Spinal cord (tissue), 10 donors: ENCODE results near the gene CDS2. TPM values are rescaled to one million over a fixed set of nuclear protein-coding genes. Genes with fewer than 3 reads are reported as not detected.

Experiments
- DNase-seq, 6 donors: peaks; one replicate each; pipeline versions ENCODE4 v3.0.0 to v3.0.0-alpha.2; 2013 to 2015; ENCODE audit warnings: low spot score in 6 of 6, low read depth in 4 of 6
- H3K27ac ChIP-seq: one replicate; pipeline ENCODE4 v1.5.1; 2013; ENCODE audit warnings: low read depth, low read length, control low read depth
- H3K27me3 ChIP-seq: one replicate; pipeline ENCODE4 v1.6.1; 2013; ENCODE audit warnings: low read length; ENCODE audit not compliant: control insufficient read depth, insufficient read depth
- H3K36me3 ChIP-seq: one replicate; pipeline ENCODE4 v1.6.1; 2013; ENCODE audit warnings: low read length; ENCODE audit not compliant: control insufficient read depth, insufficient read depth
- H3K4me1 ChIP-seq: one replicate; pipeline ENCODE4 v1.6.1; 2013; ENCODE audit warnings: low read length; ENCODE audit not compliant: control insufficient read depth, insufficient read depth
- H3K4me3 ChIP-seq: one replicate; pipeline ENCODE4 v1.5.1; 2013; ENCODE audit warnings: low read depth, low read length, control low read depth
- H3K9me3 ChIP-seq: one replicate; pipeline ENCODE4 v1.6.1; 2013; ENCODE audit warnings: low read length; ENCODE audit not compliant: control insufficient read depth, insufficient read depth
- WGBS: methylation state at CpG from one replicate; pipeline ENCODE4 v1.1.5; 2013; ENCODE audit warnings: missing lambda C conversion rate; ENCODE audit not compliant: insufficient coverage; 5-methylcytosine and 5-hydroxymethylcytosine counted together
- long read RNA-seq, 4 donors: transcript quantifications; one replicate each; lab custom pipeline, GENCODE V29; 2026
- polyA plus RNA-seq, 2 donors: library from polyadenylated mRNA; unstranded; fragments of 120-200 nt; gene quantifications; one replicate each; pipeline ENCODE4 v1.2.1, GENCODE V29; 2013; ENCODE audit not compliant: insufficient read length in 2 of 2
- total RNA-seq, 2 donors: library from RNA; depleted of rRNA in 1 of 2; stranded (reverse); fragments of 120-200 nt in 1 of 2; fragments of >200 nt in 1 of 2; gene quantifications; one replicate each; pipeline versions ENCODE4 v1.2.3 to v1.2.4, GENCODE V29; 2013 to 2014
- donor health status: healthy.

CDS2 gene
- total RNA-seq (100 to 1,000 TPM in 1 of 2 donors, 10 to 100 TPM in 1; 38.9 to 103 TPM), polyA plus RNA-seq (10 to 100 TPM; 40.5 to 51.5 TPM)
- long read RNA-seq, donor 1, full-length matches to known transcripts, result 20 of 20 reads
- long read RNA-seq, donor 1, partial matches to known transcripts, result 0 of 20 reads
- long read RNA-seq, donor 1, other reads (novel, unspliced or antisense), result 0 of 20 reads
- long read RNA-seq, donor 2, full-length matches to known transcripts, result 11 of 11 reads
- long read RNA-seq, donor 2, partial matches to known transcripts, result 0 of 11 reads
- long read RNA-seq, donor 2, other reads (novel, unspliced or antisense), result 0 of 11 reads
- long read RNA-seq, donor 3, full-length matches to known transcripts, result 8 of 8 reads
- long read RNA-seq, donor 3, partial matches to known transcripts, result 0 of 8 reads
- long read RNA-seq, donor 3, other reads (novel, unspliced or antisense), result 0 of 8 reads
- long read RNA-seq, donor 4, full-length matches to known transcripts, result 6 of 6 reads
- long read RNA-seq, donor 4, partial matches to known transcripts, result 0 of 6 reads
- long read RNA-seq, donor 4, other reads (novel, unspliced or antisense), result 0 of 6 reads

DNA sequence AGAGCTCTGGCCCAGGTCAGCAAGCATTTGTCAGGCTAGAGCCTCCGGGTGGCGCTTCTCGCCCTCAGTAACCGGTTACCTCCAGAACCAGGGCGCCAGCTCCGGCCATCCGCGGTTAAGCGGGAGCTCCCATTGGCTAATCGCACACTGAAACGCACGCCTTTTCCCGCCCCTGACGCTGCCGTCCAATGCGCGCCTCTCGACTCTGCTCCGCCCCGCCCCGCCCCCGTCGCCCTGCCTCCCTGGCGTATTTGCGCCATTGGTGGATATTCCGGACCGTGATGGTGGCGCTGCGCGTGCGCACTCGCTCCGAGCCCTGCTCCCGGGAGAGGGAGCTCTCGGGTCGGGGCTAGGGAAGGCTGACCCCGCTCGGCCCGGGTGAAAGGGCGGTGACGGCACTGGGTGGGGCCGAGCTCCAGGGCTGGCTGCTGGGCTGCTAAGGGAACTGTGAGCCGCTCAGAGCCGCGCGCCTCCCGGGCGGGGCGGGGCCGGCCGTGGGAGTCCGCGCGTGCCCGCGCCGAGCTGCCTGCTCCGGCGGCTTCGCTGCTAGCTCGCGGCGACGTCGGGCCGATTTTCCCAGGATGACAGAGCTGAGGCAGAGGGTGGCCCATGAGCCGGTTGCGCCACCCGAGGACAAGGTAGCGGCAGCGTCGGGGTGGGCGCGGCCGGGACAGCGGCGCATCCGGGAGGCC lies at the start of gene CDS2:
CDS2 (plus strand) TSS at position 497 of the 692 bp plus-strand sequence; CDS start at position 582, 85 bp downstream.
- Histone ChIP-seq H3K9me3 (no peaks in the 10 kb centered on the region), H3K4me3 (peak within 1 kb of the TSS; percentile 66), H3K4me1 (peaks cover 21% of the 10 kb centered on the region), H3K27me3 (no peaks in the 10 kb centered on the region), H3K27ac (peak within 1 kb of the TSS; percentile 88), H3K36me3 (peaks cover 9% of the 10 kb centered on the region)
- DNase-seq, result peak; percentile 89 to 100 (median 99)
- WGBS, result under 1% methylated on average over 78 of the region's 78 CpGs

DNA sequence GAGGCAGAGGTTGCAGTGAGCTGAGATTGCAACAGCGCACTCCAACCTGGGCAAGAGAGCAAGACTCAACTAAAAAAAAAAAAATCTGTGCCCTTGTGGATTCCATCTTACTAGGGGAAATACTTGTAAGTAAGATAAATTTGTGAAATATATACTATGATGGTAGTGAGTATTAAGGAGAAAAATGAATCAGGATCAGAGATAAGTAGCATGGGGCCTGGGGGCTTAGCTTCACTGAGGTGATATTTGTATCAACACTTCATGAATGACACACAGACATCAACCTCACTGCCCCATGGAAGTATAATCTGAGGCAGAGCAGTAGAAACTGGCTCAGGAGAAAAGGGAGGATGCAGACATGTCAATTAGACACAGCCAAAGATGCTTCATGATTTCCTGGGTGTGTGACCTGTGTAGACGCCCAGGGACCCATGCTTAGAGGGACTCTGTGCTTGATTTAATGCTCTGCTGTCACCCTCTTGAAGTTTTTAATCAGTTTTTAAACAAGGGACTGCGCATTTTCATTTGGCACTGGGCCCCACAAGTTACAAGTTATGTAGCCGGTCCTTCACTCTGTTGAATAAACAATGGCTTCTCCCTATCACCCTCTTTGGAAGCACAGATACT lies 48.9 kb upstream of the CDS2 start:
- Histone ChIP-seq H3K27me3 (no peaks in the 10 kb centered on the region), H3K27ac (no peak overlapping the region), H3K4me3 (no peak overlapping the region), H3K36me3 (no peaks in the 10 kb centered on the region), H3K4me1 (peaks cover 9% of the 10 kb centered on the region), H3K9me3 (no peaks in the 10 kb centered on the region)
- no peak for DNase-seq
- 84% methylated on average over 3 of the region's 4 CpGs for WGBS

DNA sequence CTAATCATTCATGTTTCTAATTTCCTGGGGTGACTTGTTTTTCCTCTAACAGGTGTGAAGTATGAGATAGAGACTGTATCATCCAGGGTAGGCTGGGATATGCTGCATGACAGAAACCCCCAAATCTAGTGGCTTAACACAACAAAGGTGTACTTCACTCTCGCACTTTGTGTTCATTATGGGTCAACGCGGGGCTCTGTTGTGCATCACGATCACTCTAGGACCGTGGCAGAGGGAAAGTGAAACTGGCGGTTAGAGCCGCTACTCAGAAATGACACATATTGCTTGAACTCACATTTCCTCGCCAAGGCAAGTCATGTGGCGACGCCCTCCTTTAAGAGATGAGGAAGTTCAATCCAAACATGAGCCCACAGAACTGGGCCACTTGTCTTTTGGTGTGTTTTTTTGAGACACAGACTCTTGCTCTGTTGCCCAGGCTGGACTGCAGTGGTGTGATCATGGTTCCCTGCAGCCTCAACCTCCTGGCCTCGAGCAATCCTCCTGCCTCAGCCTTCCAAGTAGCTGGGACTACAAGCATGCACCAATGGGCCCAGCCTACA lies 48.3 kb upstream of the CDS2 start:
- WGBS, result 81% methylated on average over 8 of the region's 11 CpGs
- H3K4me3 ChIP-seq, result no peak overlapping the region
- H3K27ac ChIP-seq, result peak overlapping the region; percentile 10
- DNase-seq, result no peak
- H3K27me3 ChIP-seq, result no peaks in the 10 kb centered on the region
- H3K36me3 ChIP-seq, result no peaks in the 10 kb centered on the region
- H3K4me1 ChIP-seq, result peaks cover 5% of the 10 kb centered on the region
- no peaks in the 10 kb centered on the region for H3K9me3 ChIP-seq

DNA sequence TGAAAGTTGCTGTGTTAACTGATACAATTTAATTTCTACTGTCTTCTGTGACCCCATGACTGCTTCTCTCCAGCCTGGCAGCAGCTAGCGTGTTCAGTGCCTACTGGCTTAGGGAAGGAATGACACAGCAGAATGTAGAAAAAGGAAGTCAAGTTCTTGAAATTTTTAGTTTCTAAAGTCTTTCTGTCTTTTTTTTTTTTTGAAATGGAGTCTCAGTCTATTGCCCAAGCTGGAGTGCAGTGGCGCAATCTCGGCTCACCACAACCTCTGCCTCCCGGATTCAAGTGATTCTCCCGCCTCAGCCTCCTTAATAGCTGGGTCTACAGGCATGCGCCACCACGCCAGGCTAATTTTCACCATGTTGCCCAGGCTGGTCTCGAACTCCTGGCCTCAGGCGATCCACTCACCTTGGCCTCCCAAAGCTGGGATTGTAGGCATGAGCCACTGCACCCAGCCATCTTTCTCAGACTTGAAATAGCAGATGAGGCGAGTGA lies 46.4 kb upstream of the CDS2 start:
- Histone ChIP-seq H3K4me1 (peaks cover 5% of the 10 kb centered on the region), H3K4me3 (no peak overlapping the region), H3K9me3 (no peaks in the 10 kb centered on the region), H3K27me3 (no peaks in the 10 kb centered on the region), H3K27ac (no peak overlapping the region), H3K36me3 (no peaks in the 10 kb centered on the region)
- WGBS, result 92% methylated on average over 9 of the region's 10 CpGs
- no peak for DNase-seq

DNA sequence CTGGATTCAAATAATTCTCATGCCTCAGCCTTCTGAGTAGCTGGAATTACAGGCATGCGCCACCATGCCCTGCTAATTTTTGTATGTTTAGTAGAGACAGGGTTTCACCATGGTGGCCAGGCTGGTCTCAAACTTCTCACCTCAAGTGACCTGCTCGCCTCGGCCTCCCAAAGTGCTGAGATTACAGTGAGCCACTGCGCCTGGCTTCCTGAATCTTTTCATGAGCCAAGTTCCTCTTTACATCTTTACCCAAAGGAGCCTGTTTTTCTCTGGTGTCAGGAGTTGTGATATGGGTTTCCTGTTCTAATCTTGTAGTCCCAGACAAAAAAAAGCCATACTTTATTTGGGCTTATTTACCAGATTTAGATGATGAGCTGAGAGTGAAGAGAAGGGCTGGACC lies 41.4 kb upstream of the CDS2 start:
- Histone ChIP-seq H3K36me3 (peaks cover 2% of the 10 kb centered on the region), H3K27me3 (no peaks in the 10 kb centered on the region), H3K4me3 (no peak overlapping the region), H3K9me3 (no peaks in the 10 kb centered on the region), H3K4me1 (peaks cover 7% of the 10 kb centered on the region), H3K27ac (no peak overlapping the region)
- DNase-seq, result no peak
- 70% methylated on average over 2 of the region's 4 CpGs for WGBS

DNA sequence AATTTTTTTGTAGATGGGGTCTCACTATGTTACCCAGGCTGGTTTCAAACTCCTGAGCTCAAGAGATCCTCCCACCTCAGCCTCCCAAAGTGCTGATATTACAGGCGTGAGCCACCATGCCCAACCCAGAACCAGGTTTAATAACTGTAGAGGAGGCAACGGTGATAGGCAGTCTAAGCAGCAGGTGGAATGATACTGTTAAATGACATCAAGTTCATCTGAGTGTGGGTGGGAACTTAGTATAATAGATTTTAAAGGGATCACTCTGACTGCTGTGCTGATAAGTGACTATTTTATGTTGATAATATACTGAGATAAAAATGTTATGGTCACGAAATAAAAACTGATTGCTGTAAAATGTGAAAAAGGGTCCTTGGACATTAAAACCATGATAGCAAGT lies 38.1 kb upstream of the CDS2 start:
- H3K4me1 ChIP-seq, result peaks cover 2% of the 10 kb centered on the region
- H3K4me3 ChIP-seq, result no peak overlapping the region
- 100% methylated on average over 2 of the region's 3 CpGs for WGBS
- H3K27me3 ChIP-seq, result no peaks in the 10 kb centered on the region
- H3K27ac ChIP-seq, result no peak overlapping the region
- H3K36me3 ChIP-seq, result peaks cover 8% of the 10 kb centered on the region
- DNase-seq, result no peak
- no peaks in the 10 kb centered on the region for H3K9me3 ChIP-seq

DNA sequence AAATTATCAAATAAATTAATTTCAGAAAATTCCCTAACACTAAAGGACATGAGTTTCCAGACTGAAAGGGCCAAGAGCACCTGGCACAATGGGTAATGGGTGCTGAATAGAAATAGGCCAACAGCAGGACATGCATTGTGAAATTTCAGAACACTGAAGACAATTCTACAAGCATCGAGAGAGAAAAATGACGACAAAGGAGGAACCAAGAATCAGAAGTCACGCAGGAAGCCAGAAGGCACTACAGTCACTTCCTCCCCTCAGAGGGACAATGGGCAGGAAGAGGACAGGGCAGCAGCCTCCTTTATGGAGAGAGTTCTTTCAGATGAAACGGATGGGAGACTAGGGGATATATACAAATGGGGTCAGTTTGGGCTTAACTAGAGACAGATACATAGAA lies 36.6 kb upstream of the CDS2 start:
- WGBS, result 75% methylated on average over 2 of the region's 4 CpGs
- DNase-seq, result no peak
- no peak overlapping the region for H3K27ac ChIP-seq

DNA sequence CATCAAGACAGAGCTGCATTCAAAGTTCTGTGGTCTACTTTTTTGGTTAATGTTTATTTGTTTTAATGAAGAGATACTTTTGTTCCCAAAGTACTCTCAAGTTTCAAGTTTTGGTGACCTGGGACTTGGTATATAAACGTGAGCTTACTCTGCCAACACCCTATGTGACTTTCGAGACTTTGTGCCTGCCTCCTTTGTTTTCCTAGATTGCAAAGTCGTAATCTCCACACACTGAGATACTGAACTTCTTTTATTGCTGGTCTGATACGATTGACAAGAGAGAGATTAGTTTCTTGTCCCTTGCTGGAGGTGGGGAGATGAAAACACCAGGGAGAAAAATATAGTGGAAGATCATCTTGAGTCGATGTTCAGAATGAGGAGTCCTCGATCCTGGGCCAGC lies 34.9 kb upstream of the CDS2 start:
- H3K27me3 ChIP-seq, result no peaks in the 10 kb centered on the region
- H3K4me3 ChIP-seq, result no peak overlapping the region
- no peak overlapping the region for H3K27ac ChIP-seq
- H3K4me1 ChIP-seq, result peaks cover 2% of the 10 kb centered on the region
- DNase-seq, result no peak
- no peaks in the 10 kb centered on the region for H3K9me3 ChIP-seq
- H3K36me3 ChIP-seq, result peaks cover 13% of the 10 kb centered on the region
- 95% methylated on average over 2 of the region's 6 CpGs for WGBS

More for the DNA sequence above, 36.6 kb upstream of the CDS2 start:
- no peaks in the 10 kb centered on the region for H3K27me3 ChIP-seq
- no peak overlapping the region for H3K4me3 ChIP-seq
- no peaks in the 10 kb centered on the region for H3K9me3 ChIP-seq
- H3K36me3 ChIP-seq, result peaks cover 8% of the 10 kb centered on the region
- peaks cover 2% of the 10 kb centered on the region for H3K4me1 ChIP-seq

DNA sequence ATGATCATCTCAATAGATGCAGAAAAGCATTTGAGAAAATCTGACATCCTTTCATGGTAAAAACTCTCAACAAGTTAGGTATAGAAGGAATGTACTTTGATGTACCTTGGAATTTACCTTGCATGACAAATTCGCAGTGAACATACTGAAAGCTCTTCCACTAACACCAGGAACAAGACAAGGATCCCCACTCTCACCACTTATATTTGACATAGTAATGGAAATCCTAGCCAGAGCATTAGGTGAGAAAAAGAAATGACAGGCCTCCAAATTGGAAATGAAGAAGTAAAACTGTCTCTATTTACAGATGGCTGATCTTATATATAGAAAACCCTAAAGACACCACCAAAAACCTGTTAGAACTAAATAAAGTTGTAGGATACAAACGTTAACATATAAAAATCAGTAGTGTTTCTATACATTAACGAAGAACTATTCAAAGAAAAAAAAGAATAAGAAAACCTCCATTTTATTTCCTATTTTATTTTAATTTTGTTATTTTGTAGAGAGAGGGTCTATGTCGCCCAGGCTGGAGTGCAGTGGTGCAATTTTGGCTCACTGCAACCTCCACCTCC lies 34.0 kb upstream of the CDS2 start:
- no peaks in the 10 kb centered on the region for H3K9me3 ChIP-seq
- no peak overlapping the region for H3K27ac ChIP-seq
- no CpG with 5 or more reads among the region's 4 CpGs for WGBS
- no peak overlapping the region for H3K4me3 ChIP-seq
- H3K36me3 ChIP-seq, result peaks cover 16% of the 10 kb centered on the region
- peaks cover 2% of the 10 kb centered on the region for H3K4me1 ChIP-seq
- H3K27me3 ChIP-seq, result no peaks in the 10 kb centered on the region
- DNase-seq, result no peak
